Skeletal muscle tissue (tissue), 4 donors: ENCODE results near the gene TBX21. TPM values are rescaled to one million over a fixed set of nuclear protein-coding genes. Genes with fewer than 3 reads are reported as not detected.

Experiments used
- H3K27ac ChIP-seq: one replicate; pipeline ENCODE4 v1.7.0; 2013; ENCODE audit warnings: mild to moderate bottlenecking, low read depth, low read length, inconsistent platforms
- H3K27me3 ChIP-seq, 3 donors: one replicate each; pipeline ENCODE4 v1.7.0; 2013; ENCODE audit warnings: low read length in 3 of 3; ENCODE audit not compliant: control insufficient read depth in 3 of 3, insufficient read depth in 3 of 3
- H3K36me3 ChIP-seq, 3 donors: one replicate each; pipeline ENCODE4 v1.7.0; 2013; ENCODE audit warnings: low read length in 3 of 3; ENCODE audit not compliant: control insufficient read depth in 3 of 3, insufficient read depth in 3 of 3
- H3K4me1 ChIP-seq, 3 donors: one replicate each; pipeline ENCODE4 v1.7.0; 2013; ENCODE audit warnings: low read length in 3 of 3, mild to moderate bottlenecking in 3 of 3; ENCODE audit not compliant: control insufficient read depth in 3 of 3, insufficient read depth in 3 of 3
- H3K4me3 ChIP-seq, 3 donors: one replicate each; pipeline ENCODE4 v1.7.0; 2013; ENCODE audit warnings: low read length in 3 of 3
- H3K9ac ChIP-seq, 3 donors: one replicate each; pipeline ENCODE4 v1.7.0; 2013; ENCODE audit warnings: low read length in 3 of 3, mild to moderate bottlenecking in 3 of 3, moderate library complexity in 2 of 3, low read depth in 1 of 3
- H3K9me3 ChIP-seq, 3 donors: one replicate each; pipeline ENCODE4 v1.7.0; 2013; ENCODE audit warnings: low read length in 3 of 3; ENCODE audit not compliant: control insufficient read depth in 3 of 3
- total RNA-seq: library from RNA; depleted of rRNA; stranded (reverse); fragments of >200 nt; gene quantifications from one replicate; pipeline ENCODE4 v1.2.3, GENCODE V29; 2014
- donor health status: Osteomylitis.

The TBX21 gene, protein sequence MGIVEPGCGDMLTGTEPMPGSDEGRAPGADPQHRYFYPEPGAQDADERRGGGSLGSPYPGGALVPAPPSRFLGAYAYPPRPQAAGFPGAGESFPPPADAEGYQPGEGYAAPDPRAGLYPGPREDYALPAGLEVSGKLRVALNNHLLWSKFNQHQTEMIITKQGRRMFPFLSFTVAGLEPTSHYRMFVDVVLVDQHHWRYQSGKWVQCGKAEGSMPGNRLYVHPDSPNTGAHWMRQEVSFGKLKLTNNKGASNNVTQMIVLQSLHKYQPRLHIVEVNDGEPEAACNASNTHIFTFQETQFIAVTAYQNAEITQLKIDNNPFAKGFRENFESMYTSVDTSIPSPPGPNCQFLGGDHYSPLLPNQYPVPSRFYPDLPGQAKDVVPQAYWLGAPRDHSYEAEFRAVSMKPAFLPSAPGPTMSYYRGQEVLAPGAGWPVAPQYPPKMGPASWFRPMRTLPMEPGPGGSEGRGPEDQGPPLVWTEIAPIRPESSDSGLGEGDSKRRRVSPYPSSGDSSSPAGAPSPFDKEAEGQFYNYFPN
- not detected for total RNA-seq

DNA sequence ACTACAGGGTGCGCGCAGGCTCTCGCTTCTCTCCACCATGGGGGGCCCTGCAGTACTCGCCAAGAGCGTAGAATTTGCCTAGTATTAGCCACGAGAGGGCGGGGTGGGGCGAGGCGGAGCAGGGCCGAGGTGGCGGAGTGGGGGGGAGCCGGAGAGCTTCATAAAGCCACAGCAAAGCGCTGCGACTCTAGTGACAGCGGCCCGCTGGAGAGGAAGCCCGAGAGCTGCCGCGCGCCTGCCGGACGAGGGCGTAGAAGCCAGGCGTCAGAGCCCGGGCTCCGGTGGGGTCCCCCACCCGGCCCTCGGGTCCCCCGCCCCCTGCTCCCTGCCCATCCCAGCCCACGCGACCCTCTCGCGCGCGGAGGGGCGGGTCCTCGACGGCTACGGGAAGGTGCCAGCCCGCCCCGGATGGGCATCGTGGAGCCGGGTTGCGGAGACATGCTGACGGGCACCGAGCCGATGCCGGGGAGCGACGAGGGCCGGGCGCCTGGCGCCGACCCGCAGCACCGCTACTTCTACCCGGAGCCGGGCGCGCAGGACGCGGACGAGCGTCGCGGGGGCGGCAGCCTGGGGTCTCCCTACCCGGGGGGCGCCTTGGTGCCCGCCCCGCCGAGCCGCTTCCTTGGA, at the start of gene TBX21:
Gene TBX21, plus strand, starts transcription at position 190 of the 627 bp plus-strand sequence. Its CDS starts 219 bp downstream, at position 409.
- peak within 1 kb of the TSS in 1 of 3 donors; percentile 6 for H3K4me3 ChIP-seq
- H3K27me3 ChIP-seq, result peaks cover 50 to 61% (median 59%) of the 10 kb centered on the region in 3 donors
- peaks cover 0 to 4% (median 3%) of the 10 kb centered on the region in 3 donors for H3K4me1 ChIP-seq
- no peak within 1 kb of the TSS for H3K27ac ChIP-seq
- H3K36me3 ChIP-seq, result no peaks in the 10 kb centered on the region
- H3K9me3 ChIP-seq, result no peaks in the 10 kb centered on the region
- H3K9ac ChIP-seq, result no peak within 1 kb of the TSS

DNA sequence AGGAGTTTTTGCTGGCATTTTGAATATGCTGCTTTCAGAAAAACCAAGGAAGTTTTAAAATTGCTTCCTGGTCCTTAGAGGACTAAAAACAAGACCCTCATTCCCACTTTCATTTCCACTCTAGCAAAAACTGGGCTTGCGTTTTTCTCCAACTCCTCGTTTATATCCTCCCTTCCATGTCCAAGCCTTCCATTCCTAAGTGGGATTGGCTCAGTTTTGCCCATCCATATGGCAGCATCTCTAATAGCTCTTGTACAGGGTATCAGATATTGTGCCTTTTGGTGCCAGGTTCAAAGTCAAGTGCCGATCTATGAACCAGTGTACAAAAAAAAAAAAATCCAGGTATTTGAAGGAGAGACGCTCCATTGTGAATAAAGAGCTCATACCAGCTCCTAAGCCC, 49.0 kb upstream of the TBX21 start:
- Histone ChIP-seq H3K4me3 (no peak overlapping the region), H3K9ac (no peak overlapping the region), H3K27ac (no peak overlapping the region), H3K9me3 (no peaks in the 10 kb centered on the region), H3K4me1 (peaks cover 19 to 25% (median 24%) of the 10 kb centered on the region in 3 donors), H3K36me3 (peaks cover 24 to 33% (median 28%) of the 10 kb centered on the region in 3 donors), H3K27me3 (no peaks in the 10 kb centered on the region)

DNA sequence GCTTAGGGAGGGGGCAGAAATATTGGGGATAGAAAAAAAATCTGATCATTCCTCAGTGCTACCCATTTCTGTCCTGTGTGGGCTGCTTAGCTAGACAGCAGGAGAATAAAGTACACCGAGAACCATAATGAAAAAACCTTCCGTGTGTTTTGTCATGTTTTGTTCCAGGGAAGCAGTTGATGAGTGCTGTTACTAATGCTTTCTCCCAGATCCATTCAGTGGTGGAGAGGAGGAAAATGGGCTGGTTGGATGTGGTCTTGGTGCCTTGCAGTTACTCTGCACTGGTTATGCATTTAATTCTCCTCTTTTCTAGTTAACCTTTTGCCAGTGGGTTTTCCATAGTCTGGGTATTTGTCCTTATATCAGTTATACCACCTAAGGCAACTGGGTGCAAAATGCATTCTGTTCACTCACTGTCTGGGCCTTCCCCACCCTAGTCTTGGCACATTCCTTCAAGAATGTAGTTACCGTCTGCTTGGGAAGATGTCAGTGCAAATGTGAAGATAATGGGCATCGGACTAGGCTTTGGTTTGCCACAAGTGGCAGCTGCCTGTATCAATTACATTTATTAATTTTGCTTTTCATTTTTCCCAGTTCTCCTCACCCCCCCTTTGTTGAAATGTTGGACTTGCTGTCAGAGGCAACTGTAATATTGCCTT, 48.4 kb upstream of the TBX21 start:
- Histone ChIP-seq H3K9ac (no peak overlapping the region), H3K9me3 (no peaks in the 10 kb centered on the region), H3K36me3 (peaks cover 20 to 29% (median 22%) of the 10 kb centered on the region in 3 donors), H3K27me3 (no peaks in the 10 kb centered on the region), H3K4me3 (no peak overlapping the region), H3K4me1 (peaks cover 19 to 25% (median 24%) of the 10 kb centered on the region in 3 donors), H3K27ac (no peak overlapping the region)

DNA sequence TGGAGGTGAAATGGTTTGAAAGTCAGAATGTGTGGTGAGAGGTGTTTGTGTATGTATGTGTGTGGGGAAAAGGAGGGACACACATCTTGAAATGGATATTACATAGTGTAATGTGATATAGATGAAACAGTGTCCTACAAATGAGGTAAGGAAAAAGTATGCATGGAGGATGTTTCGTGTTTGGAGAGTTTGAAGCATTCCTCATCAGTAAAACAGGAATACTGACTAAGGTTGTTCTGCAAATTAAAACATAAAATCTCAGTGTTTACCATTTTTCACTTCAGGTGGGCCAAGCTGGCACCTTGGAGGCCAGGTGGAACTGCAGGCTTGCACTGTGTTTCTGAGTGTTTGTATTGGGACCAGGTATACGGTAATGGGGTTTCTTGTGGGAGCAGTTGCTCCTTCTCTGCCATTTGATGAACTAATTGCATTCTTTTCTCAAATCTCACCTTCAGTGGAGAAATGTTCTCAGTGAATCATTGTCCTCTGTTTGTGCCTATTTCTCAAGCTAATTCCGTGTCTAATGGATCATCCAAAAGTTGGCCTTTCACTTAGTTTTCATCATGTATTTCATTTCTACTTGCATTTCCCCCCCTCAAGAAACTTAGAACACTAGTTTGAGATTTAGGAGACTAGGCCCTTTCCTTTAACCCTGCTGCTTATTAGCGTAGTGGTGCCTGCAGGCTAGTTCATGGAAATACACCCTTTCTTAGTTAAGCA, 47.3 kb upstream of the TBX21 start:
- peaks cover 11 to 19% (median 12%) of the 10 kb centered on the region in 3 donors for H3K36me3 ChIP-seq
- H3K27me3 ChIP-seq, result no peaks in the 10 kb centered on the region
- peaks cover 19 to 25% (median 24%) of the 10 kb centered on the region in 3 donors for H3K4me1 ChIP-seq
- no peak overlapping the region for H3K4me3 ChIP-seq
- no peak overlapping the region for H3K27ac ChIP-seq
- H3K9me3 ChIP-seq, result no peaks in the 10 kb centered on the region
- peak overlapping the region in 2 of 3 donors; percentile 13 to 35 for H3K9ac ChIP-seq

DNA sequence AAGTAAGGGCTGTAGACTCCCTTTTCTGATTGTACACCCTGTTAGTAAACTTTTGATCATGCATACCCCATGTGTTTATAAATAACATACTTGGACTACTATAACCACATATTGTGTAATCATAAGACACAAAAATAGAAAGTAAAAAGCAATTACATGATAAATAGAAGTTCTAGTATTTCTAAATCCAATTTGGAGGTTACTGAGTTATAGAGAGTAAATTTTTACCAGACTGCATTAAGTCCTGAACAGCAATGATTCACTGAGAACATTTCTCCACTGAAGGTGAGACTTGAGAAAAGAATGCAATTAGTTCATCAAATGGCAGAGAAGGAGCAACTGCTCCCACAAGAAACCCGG, 46.8 kb upstream of the TBX21 start:
- H3K27me3 ChIP-seq, result no peaks in the 10 kb centered on the region
- H3K9ac ChIP-seq, result peak overlapping the region in 2 of 3 donors; percentile 13 to 35
- no peak overlapping the region for H3K4me3 ChIP-seq
- peaks cover 19 to 25% (median 24%) of the 10 kb centered on the region in 3 donors for H3K4me1 ChIP-seq
- H3K9me3 ChIP-seq, result no peaks in the 10 kb centered on the region
- H3K27ac ChIP-seq, result no peak overlapping the region
- peaks cover 10 to 18% (median 11%) of the 10 kb centered on the region in 3 donors for H3K36me3 ChIP-seq

DNA sequence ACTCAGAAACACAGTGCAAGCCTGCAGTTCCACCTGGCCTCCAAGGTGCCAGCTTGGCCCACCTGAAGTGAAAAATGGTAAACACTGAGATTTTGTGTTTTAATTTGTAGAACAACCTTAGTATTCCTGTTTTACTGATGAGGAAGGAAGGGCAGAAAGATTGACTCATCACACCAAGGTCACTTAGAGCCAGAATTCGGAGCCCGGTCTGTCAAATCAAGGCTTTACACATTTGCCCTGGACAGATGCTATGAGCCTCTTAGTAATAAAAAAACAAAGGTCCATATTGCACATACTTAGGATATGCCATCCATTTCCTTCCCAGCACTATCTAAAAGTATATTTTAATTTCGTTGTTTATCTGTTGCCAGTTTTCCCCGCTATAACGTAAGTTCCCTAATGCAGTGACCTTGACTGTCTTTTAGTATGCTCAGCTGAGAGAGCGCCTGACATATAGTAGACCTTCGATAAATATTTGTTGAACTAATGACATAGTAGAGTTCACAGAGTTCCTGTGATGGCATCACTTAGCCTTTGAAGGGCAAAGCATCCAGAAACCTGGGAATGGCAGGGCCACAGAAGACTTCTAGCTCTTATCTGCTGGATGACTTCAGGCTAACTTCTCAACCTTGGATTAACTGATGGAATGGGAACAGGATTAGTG, 46.2 kb upstream of the TBX21 start:
- H3K27me3 ChIP-seq, result no peaks in the 10 kb centered on the region
- H3K4me1 ChIP-seq, result peaks cover 19 to 25% (median 24%) of the 10 kb centered on the region in 3 donors
- no peak overlapping the region for H3K4me3 ChIP-seq
- peaks cover 7 to 15% (median 9%) of the 10 kb centered on the region in 3 donors for H3K36me3 ChIP-seq
- H3K9ac ChIP-seq, result no peak overlapping the region
- no peak overlapping the region for H3K27ac ChIP-seq
- H3K9me3 ChIP-seq, result no peaks in the 10 kb centered on the region

DNA sequence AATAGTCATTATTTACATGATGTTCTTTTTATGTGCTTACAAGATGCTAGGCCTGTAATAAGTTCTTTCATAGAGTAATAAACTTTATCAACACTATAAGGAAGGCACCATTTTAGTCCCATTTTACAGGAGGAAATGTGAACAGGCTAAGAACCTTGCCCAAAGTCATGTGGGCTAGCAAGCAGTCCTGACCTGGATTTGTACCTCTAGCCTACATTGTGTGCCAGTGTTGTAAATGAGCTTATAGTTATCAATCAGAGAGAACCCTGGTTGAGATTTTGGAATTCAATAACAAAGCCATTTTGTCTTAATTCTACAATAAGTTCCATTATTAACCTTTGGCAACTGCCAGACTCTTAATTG, 45.7 kb upstream of the TBX21 start:
- Histone ChIP-seq H3K36me3 (peaks cover 1 to 10% (median 5%) of the 10 kb centered on the region in 3 donors), H3K4me3 (no peak overlapping the region), H3K9ac (no peak overlapping the region), H3K4me1 (peaks cover 22 to 27% (median 24%) of the 10 kb centered on the region in 3 donors), H3K27me3 (no peaks in the 10 kb centered on the region), H3K27ac (no peak overlapping the region), H3K9me3 (no peaks in the 10 kb centered on the region)

DNA sequence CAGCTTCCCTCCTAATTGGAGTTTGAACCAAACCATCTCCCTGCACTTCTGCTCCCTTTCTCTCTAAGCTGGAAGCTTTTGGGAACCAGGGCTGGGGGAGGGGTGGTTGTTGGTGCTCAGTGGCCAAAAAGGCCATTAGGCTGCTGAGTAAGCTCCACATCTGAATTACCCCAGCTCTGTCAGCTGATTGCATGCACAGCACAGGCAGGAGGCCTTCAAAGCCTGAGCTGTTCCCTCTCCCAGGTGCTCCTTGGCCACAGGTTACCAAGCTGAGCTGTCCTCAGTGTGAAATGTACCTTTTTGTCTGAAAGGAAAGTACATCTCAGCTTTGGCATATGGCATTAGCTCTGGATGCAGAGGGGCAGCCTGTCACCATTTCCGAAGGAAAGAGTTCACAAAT, 45.3 kb upstream of the TBX21 start:
- Histone ChIP-seq H3K9me3 (no peaks in the 10 kb centered on the region), H3K27ac (no peak overlapping the region), H3K4me1 (peaks cover 24 to 32% (median 26%) of the 10 kb centered on the region in 3 donors), H3K4me3 (no peak overlapping the region), H3K36me3 (peaks cover 0 to 6% (median under 1%) of the 10 kb centered on the region in 3 donors), H3K9ac (no peak overlapping the region), H3K27me3 (no peaks in the 10 kb centered on the region)

DNA sequence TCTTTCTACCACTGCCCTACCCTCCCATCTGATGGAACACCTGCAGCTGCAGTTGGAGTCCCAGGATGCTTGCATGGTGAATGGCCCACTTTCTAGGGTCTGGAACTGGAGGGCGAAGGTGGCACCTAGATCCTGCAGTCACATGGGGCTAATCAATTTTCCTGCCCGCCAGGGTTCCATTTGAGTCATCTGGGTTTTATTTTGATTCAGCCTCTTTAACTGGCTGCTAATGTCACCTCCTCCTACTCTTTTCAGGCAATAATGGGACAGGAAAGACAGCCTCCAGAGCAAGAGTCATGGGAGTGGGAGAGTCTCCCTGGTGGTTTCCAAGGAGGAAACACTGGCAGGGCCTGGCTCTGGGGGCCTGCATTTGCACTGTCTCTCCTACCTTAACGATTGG, 42.9 kb upstream of the TBX21 start:
- Histone ChIP-seq H3K36me3 (no peaks in the 10 kb centered on the region), H3K9ac (no peak overlapping the region), H3K27me3 (no peaks in the 10 kb centered on the region), H3K27ac (no peak overlapping the region), H3K4me1 (peaks cover 35 to 43% (median 36%) of the 10 kb centered on the region in 3 donors), H3K4me3 (no peak overlapping the region), H3K9me3 (no peaks in the 10 kb centered on the region)
